HepG2 (cell line): ENCODE results near the gene PNKD. TPM values are rescaled to one million over a fixed set of nuclear protein-coding genes. Genes with fewer than 3 reads are reported as not detected.

Source experiments
- ADNP ChIP-seq: sonication (generic); formaldehyde crosslinking; IDR thresholded peaks from 2 replicates; pipeline ENCODE4 v1.4.0; 2020; ENCODE audit warnings: missing genetic modification reagents
- EEA1 ChIP-seq: sonication (generic); formaldehyde crosslinking; IDR thresholded peaks from 2 replicates; pipeline ENCODE4 v1.5.1; 2020; ENCODE audit warnings: mild to moderate bottlenecking, missing genetic modification reagents, borderline replicate concordance
- KAT8 ChIP-seq: IDR thresholded peaks from 2 replicates; pipeline ENCODE4 v1.6.1; 2016; ENCODE audit warnings: missing genetic modification reagents, missing compliant biosample characterization
- SOX5 ChIP-seq: IDR thresholded peaks from 2 replicates; pipeline ENCODE4 v1.6.1; 2016; ENCODE audit warnings: borderline replicate concordance
- YY1 ChIP-seq: IDR thresholded peaks from 2 replicates; pipeline ENCODE4 v1.6.1; 2011; ENCODE audit warnings: low read length, low read depth, moderate library complexity, mild to moderate bottlenecking; ENCODE audit not compliant: insufficient read depth, insufficient replicate concordance
- ZFAT ChIP-seq: sonication (generic); formaldehyde crosslinking; conservative IDR thresholded peaks from 2 replicates; pipeline ENCODE4 v1.8.1; 2023; ENCODE audit warnings: missing genetic modification reagents, inconsistent platforms
- ZNF317 ChIP-seq: sonication (generic); formaldehyde crosslinking; IDR thresholded peaks from 2 replicates; pipeline ENCODE4 v1.5.0; 2020; ENCODE audit warnings: mild to moderate bottlenecking, missing genetic modification reagents
- ZNF335 ChIP-seq: sonication (generic); formaldehyde crosslinking; IDR thresholded peaks from 2 replicates; pipeline ENCODE4 v1.4.0; 2020; ENCODE audit warnings: missing genetic modification reagents
- ZNF33A ChIP-seq: sonication (generic); formaldehyde crosslinking; IDR thresholded peaks from 2 replicates; pipeline ENCODE4 v1.5.1; 2020; ENCODE audit warnings: missing genetic modification reagents, mild to moderate bottlenecking, moderate library complexity, borderline replicate concordance
- ZNF670 ChIP-seq: sonication (generic); formaldehyde crosslinking; IDR thresholded peaks from 2 replicates; pipeline ENCODE4 v1.8.0; 2022; ENCODE audit warnings: mild to moderate bottlenecking, missing genetic modification reagents, borderline replicate concordance
- polyA plus RNA-seq, 8 experiments: library from polyadenylated mRNA; depleted of rRNA in 3 of 8; stranded (reverse) in 7 of 8; unstranded in 1 of 8; fragments of >200 nt; fragmentation: Illumina TruSeq in 4 of 8; extraction: Trizol in 4 of 8; gene quantifications; 2 replicates each; pipeline versions ENCODE4 v1.2.1 to v1.2.3, GENCODE V29; 2011 to 2016; ENCODE audit warnings: low read depth in 4 of 8, missing spikeins in 1 of 8, mixed read lengths in 1 of 8; ENCODE audit not compliant: insufficient read depth in 1 of 8
- total RNA-seq, 5 experiments: library from RNA; depleted of rRNA; stranded (reverse); fragments of >200 nt; fragmentation: Illumina TruSeq; extraction: Trizol; gene quantifications; 2 replicates each; pipeline ENCODE4 v1.2.3, GENCODE V29; 2016; ENCODE audit warnings: low read depth in 1 of 5
- TF ChIP-seq, protein P1 (sequence below): sonication (generic); formaldehyde crosslinking; IDR thresholded peaks from 2 replicates; pipeline ENCODE4 v1.5.1; 2020; ENCODE audit warnings: mild to moderate bottlenecking, missing genetic modification reagents, moderate library complexity
- TF ChIP-seq, protein P2 (sequence below): sonication (generic); formaldehyde crosslinking; IDR thresholded peaks from 2 replicates; pipeline ENCODE4 v1.5.0; 2020; ENCODE audit warnings: missing genetic modification reagents, mild to moderate bottlenecking, borderline replicate concordance
- TF ChIP-seq, protein P3 (sequence below): sonication (generic); formaldehyde crosslinking; IDR thresholded peaks from 2 replicates; pipeline ENCODE4 v1.4.0; 2020; ENCODE audit warnings: mild to moderate bottlenecking, missing genetic modification reagents
- TF ChIP-seq, protein P4 (sequence below): fragments of 450-650 bp; IDR thresholded peaks from 2 replicates; pipeline ENCODE4 v1.6.1; 2017
- TF ChIP-seq, protein P5 (sequence below): IDR thresholded peaks from 2 replicates; pipeline ENCODE4 v1.6.1; 2016; ENCODE audit warnings: low read depth, control low read depth

PNKD gene
- total and polyA plus RNA-seq, 2 of the 13 experiments (the other 11 are each of a cell fraction or from before 2014, with no cell fraction given): 55.9 to 80.4 TPM

DNA sequence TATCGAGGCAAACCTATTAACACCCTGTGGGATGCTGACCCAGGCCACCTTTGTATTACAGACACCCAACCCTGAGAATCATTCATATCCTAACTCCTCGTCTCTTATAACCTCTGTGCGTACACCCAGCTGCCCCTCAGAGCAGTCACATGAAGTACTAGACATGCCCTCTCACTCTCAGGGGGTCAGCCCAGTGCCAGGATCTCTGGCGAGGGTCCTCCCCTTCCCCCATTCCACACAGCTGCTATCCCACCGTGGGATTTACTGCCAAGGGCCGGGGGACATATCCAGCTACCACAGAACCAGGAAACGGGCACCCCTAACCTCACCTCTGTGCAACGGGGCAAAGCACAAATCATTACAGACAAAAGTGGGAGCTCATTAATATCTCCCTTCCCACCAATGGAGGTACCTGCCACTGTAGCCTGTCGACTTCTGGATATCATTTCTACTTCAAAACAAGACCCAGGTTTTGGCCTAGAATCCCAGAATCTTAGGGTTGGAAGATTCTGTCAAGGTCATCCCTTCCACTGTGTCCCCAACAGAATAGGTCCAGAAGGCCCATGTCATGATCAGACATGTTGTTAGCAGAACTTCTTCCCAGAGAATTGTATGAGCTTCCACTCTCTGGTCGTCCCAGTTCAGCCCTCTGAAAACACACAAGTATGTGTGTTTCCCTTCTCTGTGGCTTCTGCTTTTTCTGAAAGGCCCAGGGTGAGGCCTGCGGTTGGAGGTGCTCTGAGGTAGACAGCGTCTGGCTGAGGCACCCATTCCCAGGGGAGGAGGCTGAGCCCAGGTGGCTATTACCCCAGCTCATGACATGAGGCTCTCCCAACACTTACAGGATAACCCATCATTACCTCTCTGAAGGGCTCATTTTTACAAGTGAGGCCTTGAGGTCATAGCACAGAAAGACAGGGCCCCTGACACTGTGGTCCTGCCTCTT lies 20.3 kb downstream of the PNKD start (continued):
- TF ChIP-seq, protein P1, sequence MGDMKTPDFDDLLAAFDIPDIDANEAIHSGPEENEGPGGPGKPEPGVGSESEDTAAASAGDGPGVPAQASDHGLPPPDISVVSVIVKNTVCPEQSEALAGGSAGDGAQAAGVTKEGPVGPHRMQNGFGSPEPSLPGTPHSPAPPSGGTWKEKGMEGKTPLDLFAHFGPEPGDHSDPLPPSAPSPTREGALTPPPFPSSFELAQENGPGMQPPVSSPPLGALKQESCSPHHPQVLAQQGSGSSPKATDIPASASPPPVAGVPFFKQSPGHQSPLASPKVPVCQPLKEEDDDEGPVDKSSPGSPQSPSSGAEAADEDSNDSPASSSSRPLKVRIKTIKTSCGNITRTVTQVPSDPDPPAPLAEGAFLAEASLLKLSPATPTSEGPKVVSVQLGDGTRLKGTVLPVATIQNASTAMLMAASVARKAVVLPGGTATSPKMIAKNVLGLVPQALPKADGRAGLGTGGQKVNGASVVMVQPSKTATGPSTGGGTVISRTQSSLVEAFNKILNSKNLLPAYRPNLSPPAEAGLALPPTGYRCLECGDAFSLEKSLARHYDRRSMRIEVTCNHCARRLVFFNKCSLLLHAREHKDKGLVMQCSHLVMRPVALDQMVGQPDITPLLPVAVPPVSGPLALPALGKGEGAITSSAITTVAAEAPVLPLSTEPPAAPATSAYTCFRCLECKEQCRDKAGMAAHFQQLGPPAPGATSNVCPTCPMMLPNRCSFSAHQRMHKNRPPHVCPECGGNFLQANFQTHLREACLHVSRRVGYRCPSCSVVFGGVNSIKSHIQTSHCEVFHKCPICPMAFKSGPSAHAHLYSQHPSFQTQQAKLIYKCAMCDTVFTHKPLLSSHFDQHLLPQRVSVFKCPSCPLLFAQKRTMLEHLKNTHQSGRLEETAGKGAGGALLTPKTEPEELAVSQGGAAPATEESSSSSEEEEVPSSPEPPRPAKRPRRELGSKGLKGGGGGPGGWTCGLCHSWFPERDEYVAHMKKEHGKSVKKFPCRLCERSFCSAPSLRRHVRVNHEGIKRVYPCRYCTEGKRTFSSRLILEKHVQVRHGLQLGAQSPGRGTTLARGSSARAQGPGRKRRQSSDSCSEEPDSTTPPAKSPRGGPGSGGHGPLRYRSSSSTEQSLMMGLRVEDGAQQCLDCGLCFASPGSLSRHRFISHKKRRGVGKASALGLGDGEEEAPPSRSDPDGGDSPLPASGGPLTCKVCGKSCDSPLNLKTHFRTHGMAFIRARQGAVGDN (CRISPR knock-in tag): peak; percentile 36; the same call in 1 of the 2 replicates
- TF ChIP-seq ZNF335 (CRISPR knock-in tag): no peak
- TF ChIP-seq ZFAT (CRISPR knock-in tag): no peak
- TF ChIP-seq, protein P2, sequence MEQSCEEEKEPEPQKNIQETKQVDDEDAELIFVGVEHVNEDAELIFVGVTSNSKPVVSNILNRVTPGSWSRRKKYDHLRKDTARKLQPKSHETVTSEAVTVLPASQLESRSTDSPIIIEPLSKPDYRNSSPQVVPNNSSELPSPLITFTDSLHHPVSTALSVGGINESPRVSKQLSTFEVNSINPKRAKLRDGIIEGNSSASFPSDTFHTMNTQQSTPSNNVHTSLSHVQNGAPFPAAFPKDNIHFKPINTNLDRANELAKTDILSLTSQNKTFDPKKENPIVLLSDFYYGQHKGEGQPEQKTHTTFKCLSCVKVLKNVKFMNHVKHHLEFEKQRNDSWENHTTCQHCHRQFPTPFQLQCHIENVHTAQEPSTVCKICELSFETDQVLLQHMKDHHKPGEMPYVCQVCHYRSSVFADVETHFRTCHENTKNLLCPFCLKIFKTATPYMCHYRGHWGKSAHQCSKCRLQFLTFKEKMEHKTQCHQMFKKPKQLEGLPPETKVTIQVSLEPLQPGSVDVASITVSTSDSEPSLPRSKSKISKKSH (CRISPR knock-in tag): no peak
- TF ChIP-seq KAT8: 0 out of 2 replicates have a peak, but pooled peaks have one; percentile 5
- no peak for TF ChIP-seq YY1
- TF ChIP-seq, protein P3, sequence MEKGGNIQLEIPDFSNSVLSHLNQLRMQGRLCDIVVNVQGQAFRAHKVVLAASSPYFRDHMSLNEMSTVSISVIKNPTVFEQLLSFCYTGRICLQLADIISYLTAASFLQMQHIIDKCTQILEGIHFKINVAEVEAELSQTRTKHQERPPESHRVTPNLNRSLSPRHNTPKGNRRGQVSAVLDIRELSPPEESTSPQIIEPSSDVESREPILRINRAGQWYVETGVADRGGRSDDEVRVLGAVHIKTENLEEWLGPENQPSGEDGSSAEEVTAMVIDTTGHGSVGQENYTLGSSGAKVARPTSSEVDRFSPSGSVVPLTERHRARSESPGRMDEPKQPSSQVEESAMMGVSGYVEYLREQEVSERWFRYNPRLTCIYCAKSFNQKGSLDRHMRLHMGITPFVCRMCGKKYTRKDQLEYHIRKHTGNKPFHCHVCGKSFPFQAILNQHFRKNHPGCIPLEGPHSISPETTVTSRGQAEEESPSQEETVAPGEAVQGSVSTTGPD (CRISPR knock-in tag): 0 out of 2 replicates have a peak, but pooled peaks have one; percentile 36
- no peak for TF ChIP-seq SOX5
- TF ChIP-seq EEA1 (CRISPR knock-in tag): peak; percentile 40; the same call in 1 of the 2 replicates
- no peak for TF ChIP-seq ZNF670 (CRISPR knock-in tag)
- TF ChIP-seq, protein P4, sequence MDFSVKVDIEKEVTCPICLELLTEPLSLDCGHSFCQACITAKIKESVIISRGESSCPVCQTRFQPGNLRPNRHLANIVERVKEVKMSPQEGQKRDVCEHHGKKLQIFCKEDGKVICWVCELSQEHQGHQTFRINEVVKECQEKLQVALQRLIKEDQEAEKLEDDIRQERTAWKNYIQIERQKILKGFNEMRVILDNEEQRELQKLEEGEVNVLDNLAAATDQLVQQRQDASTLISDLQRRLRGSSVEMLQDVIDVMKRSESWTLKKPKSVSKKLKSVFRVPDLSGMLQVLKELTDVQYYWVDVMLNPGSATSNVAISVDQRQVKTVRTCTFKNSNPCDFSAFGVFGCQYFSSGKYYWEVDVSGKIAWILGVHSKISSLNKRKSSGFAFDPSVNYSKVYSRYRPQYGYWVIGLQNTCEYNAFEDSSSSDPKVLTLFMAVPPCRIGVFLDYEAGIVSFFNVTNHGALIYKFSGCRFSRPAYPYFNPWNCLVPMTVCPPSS: no peak
- no peak for TF ChIP-seq ZNF33A (CRISPR knock-in tag)
- TF ChIP-seq, protein P5, sequence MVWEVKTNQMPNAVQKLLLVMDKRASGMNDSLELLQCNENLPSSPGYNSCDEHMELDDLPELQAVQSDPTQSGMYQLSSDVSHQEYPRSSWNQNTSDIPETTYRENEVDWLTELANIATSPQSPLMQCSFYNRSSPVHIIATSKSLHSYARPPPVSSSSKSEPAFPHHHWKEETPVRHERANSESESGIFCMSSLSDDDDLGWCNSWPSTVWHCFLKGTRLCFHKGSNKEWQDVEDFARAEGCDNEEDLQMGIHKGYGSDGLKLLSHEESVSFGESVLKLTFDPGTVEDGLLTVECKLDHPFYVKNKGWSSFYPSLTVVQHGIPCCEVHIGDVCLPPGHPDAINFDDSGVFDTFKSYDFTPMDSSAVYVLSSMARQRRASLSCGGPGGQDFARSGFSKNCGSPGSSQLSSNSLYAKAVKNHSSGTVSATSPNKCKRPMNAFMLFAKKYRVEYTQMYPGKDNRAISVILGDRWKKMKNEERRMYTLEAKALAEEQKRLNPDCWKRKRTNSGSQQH: 0 out of 2 replicates have a peak, but pooled peaks have one; percentile 17
- TF ChIP-seq ZNF317 (CRISPR knock-in tag): peak; percentile 70
- TF ChIP-seq ADNP: no peak
